HT1080 (cell line): Measurements from ENCODE around the gene FBXL17. TPM values are rescaled to one million over a fixed set of nuclear protein-coding genes. Genes with fewer than 3 reads are reported as not detected.

Experiments
- DNase-seq: peaks from one replicate; pipeline ENCODE4 v3.0.0-alpha.2; 2015; ENCODE audit warnings: low read depth
- total RNA-seq: library from RNA; depleted of rRNA; stranded (reverse); fragments of >200 nt; shearing (Covaris generic); gene quantifications from 2 replicates; pipeline ENCODE4 v1.2.3, GENCODE V29; 2014

Gene FBXL17
- total RNA-seq, 1 experiment from 2014 or later, result 6.6 TPM

DNA sequence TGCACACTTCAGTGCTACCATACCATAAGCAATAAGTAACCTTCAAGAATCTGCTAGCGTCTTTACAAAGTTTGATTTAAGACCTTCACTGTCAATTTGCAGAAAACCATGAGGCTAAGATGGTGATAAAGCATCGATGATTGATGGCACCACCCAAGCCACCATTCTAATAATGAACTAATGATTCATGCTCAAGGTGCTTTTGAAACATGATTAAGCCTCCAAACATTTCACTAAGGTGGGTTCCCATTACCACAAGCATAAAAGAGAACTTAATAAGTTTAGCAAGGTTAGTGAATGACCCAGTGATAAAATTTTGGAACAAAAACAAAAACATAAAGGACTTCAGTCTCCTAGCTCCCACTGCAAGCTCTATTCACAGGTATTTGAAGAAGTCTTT is 214.7 kb downstream of the FBXL17 start:
- DNase-seq, result no peak

- no peak for DNase-seq
These were observed 217.3 kb downstream of the FBXL17 start for GRCh38 chr5:108164574-108164973.

DNA sequence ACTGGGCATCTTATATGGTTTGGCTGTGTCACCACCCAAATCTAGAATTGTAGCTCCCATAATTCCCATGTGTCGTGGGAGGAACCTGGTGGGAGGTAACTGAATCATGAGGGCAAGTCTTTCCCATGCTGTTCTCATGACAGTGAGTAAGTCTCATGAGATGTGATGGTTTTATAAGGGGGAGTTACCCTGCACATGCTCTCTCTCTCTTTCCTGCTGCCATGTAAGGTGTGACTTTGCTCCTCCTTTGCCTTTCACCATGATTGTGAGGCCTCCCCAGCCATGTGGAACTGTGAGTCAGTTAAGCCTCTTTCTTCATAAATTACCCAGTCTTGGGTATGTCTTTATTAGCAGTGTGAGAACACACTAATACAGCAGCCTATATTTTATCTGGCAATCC is 229.0 kb downstream of the FBXL17 start:
- DNase-seq, result peak; percentile 56

DNA sequence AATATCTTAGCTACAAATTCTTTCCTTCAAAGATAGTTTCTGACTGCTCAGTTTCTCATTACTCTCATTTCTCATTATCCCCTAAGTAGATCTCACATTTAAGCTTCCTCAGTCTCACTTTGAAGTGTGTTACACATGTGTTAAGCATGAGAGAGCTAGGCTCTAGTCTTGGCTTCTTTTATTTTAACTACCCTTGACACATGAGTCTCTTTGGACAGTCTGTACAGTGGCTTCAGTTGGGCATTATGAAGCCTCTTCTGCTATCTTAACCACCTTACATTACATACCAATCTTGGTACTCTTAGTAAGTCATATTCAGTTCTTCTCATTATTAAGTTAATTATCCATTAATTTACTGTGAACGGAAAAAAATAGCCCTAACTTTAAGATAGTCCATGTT is 232.5 kb downstream of the FBXL17 start:
- DNase-seq, result no peak

DNA sequence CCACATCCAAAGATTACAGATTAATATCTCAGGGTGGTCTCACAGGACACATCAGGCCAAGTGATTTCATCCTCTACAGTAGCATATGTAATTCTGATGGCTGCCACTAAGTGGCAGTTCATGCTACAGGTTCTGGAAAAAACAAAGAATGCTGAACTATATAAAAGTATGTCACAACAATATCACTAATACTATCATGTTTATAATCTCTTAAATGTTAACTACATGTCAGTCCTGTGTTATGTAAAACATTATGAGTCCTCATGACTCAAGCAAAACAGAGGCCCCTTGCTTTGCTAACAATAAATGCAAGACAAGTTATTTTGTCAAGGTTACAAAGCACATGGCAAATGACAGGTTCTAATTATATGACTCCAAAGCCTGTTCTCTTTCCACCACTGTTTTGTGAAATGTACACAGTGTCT is 233.2 kb downstream of the FBXL17 start:
- peak; percentile 19 for DNase-seq

GRCh38 chr5:108146222-108146621 is 235.7 kb downstream of the FBXL17 start:
- DNase-seq, result no peak

GRCh38 chr5:108145351-108145750 is 236.5 kb downstream of the FBXL17 start:
- no peak for DNase-seq

- DNase-seq, result no peak
These were observed 237.6 kb downstream of the FBXL17 start for GRCh38 chr5:108144332-108144731.

DNA sequence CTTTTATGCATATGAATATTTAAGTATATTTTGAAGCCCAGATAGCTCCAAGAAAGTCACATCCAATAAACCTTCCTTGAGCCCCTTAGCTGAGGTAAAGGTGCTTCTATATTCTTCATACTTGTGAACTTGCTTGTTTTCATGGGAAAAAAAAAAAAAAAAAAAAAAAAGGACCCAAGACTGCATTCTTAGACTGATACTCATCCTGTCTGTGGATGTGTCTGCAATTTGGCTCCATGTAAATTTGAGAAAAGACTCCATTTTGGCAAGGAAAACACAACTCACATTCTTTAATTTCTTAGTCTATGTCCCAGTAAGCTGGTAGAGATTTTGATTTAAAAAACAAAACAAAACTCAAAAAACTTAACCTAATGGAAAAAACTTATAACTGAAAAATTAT is 238.3 kb downstream of the FBXL17 start:
- DNase-seq, result peak; percentile 30

- peak; percentile 6 for DNase-seq
These were observed 240.2 kb downstream of the FBXL17 start for GRCh38 chr5:108141676-108142075.

- DNase-seq, result no peak
These were observed 245.4 kb downstream of the FBXL17 start for GRCh38 chr5:108136493-108136892.

- DNase-seq, result no peak
These were observed 252.8 kb downstream of the FBXL17 start for GRCh38 chr5:108129129-108129528.

DNA sequence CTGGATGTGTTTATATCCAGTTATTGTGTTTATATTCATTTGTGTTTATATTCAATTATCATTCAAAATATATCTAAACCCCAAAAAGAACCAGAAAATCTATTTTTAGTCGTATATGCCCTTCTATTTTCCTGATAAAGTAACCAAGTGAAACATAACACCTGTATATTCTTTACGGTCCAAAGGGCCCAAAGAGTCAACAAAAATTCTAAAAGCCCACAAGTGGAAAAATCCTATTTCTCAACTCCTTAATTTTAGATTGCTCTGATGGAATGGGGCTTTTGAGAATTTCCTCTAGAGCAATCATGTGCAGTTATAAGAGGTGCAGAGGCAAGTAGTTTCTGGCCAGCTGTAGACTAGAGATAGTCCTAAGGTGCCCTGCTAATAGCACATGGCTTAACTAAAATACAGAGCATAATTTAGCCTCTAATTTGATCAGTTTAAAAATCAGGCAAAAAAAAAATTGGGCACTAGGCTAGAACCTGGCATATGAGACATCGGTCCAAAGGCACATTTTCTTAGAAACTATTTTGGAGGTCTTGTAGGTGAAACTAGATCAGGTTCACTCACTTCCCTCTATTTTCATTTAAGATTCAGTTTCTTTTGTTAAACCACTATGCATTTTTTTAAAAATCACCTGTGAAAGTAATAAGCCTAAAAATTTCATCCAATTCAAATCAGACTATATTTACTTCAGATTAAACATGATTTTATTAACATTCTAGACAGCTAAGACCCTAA is 256.0 kb downstream of the FBXL17 start:
- no peak for DNase-seq

DNA sequence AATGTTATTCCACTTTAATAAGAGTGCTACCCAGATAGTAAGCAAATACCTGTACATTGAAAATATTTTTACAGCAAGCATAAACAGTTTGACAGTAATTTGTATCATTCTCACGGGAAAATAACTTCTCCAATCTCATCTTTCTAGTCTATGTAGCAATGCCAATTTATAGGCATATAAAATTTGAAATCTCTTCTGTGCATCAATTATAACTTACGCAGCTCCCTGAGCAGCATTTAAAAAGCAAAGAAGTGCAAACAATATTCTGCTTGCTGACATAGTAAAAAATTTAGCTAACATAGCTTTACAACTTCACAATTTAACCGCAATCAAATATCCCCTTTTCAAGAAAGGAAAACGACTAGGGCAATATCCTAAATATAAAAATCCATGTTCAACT is 257.3 kb downstream of the FBXL17 start:
- DNase-seq, result no peak

GRCh38 chr5:108122702-108123101 is 259.2 kb downstream of the FBXL17 start:
- no peak for DNase-seq

- no peak for DNase-seq
These were observed 262.9 kb downstream of the FBXL17 start for GRCh38 chr5:108118813-108119514.

DNA sequence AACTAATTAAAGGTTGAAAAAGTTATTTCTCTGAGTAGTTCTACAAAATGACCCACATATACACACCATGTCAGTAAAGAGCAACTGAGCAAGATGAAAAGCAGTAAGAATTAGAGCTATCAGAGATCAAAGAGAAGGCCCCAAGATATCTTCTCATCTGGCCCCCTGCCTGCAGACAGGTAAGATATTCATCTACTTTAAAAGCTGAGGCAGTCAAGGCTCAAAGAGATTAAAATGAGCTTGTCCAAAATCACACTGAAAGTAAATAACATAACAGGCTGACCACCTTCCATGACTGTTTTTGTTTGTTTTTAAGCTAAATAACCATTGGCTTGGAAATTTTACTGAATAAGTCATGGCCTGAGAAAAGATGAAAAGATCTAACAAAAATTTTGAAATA is 266.2 kb downstream of the FBXL17 start:
- DNase-seq, result no peak

- DNase-seq, result no peak
These were observed 267.9 kb downstream of the FBXL17 start for GRCh38 chr5:108113950-108114349.

- DNase-seq, result no peak
These were observed 270.2 kb downstream of the FBXL17 start for GRCh38 chr5:108111736-108112135.

GRCh38 chr5:108109059-108109458 is 272.8 kb downstream of the FBXL17 start:
- DNase-seq, result no peak

DNA sequence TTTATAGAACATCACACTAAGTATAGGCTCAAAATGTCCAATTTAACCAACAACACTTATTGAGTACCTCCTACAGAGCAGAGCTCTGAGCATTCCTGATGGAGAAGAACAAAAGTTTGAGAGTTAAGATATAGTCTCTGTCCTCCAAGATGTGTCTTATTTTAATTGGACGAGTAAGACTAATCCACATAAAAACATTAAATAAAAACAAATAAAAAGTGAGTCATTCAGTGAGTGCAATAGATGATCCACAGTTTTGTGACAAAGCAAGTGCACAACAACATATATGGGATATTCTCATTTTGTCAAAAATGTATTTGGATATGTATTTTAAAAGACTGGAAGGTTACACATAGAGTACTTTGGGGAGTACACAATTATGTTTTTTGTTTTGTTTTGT is 277.4 kb downstream of the FBXL17 start:
- DNase-seq, result no peak

DNA sequence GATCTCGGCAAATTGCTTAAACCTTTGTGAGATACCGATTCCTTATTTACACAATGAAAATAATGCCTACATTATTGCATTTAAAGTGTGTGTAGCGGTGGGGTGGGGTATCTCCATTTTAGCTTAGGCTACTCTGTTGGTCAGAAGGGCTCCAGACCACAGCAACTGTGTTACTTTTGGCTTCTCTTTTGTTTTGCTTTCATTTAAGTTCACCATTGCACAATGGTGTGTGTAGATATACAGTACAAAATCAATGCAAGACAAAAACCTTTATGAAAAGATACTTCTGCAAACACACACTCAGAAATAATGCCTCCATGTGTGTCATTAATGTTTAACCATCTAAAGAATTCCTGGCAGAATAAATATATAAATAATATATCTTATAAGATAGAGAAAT is 279.4 kb downstream of the FBXL17 start:
- DNase-seq, result no peak

DNA sequence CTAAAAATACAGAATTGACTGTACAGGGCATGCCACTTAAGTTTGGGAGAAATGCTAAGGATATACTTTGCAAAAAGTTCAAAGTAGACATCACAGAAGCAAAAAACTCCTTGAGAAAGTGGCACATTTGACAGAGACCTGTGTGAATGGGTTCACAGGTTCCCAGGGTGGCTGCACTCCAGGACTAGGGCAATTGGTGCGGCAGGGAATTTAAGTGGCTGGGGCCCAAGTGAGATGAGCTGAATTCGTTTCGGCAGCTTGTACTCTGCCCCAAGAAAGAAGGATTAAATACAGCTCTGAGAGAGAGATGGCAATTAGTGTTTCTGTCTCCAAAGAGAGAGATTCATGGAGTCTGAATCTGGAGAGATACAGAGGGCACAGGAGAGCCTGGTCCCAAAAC is 280.1 kb downstream of the FBXL17 start:
- DNase-seq, result no peak
